Prostate gland (tissue), 2 donors: ENCODE data around the gene MIPOL1.

Experiments
- POLR2A ChIP-seq: fragments of 450-650 bp; IDR thresholded peaks from one replicate; pipeline ENCODE4 v1.6.1; 2016; ENCODE audit warnings: antibody characterized with exemption, mild to moderate bottlenecking
- POLR2AphosphoS5 ChIP-seq: sonication (generic); formaldehyde crosslinking; IDR thresholded peaks from one replicate; pipeline ENCODE4 v1.6.1; 2017; ENCODE audit warnings: antibody characterized with exemption
- TF ChIP-seq, protein P1 (sequence below), 4 experiments: fragments of 200-600 bp in 2 of 4; fragments of 450-650 bp in 2 of 4; sonication (generic) in 2 of 4; IDR thresholded peaks; 1 replicate in 3 of 4; 2 replicates in 1 of 4; pipeline ENCODE4 v1.5.1; 2016 to 2019; ENCODE audit warnings: antibody characterized with exemption in 4 of 4, mild to moderate bottlenecking in 2 of 4, moderate library complexity in 2 of 4

- TF ChIP-seq, protein P1, sequence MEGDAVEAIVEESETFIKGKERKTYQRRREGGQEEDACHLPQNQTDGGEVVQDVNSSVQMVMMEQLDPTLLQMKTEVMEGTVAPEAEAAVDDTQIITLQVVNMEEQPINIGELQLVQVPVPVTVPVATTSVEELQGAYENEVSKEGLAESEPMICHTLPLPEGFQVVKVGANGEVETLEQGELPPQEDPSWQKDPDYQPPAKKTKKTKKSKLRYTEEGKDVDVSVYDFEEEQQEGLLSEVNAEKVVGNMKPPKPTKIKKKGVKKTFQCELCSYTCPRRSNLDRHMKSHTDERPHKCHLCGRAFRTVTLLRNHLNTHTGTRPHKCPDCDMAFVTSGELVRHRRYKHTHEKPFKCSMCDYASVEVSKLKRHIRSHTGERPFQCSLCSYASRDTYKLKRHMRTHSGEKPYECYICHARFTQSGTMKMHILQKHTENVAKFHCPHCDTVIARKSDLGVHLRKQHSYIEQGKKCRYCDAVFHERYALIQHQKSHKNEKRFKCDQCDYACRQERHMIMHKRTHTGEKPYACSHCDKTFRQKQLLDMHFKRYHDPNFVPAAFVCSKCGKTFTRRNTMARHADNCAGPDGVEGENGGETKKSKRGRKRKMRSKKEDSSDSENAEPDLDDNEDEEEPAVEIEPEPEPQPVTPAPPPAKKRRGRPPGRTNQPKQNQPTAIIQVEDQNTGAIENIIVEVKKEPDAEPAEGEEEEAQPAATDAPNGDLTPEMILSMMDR (IDR thresholded peaks at IDR 0.05): no peak
- TF ChIP-seq POLR2A (no peak), POLR2AphosphoS5 (no peak)
Observed at GRCh38 chr14:37376944-37377609, 179.3 kb downstream of the MIPOL1 start.
